Lower lobe of right lung (tissue), 2 donors: ENCODE measurements around the gene KIAA0040. TPM values are rescaled to one million over a fixed set of nuclear protein-coding genes. Genes with fewer than 3 reads are reported as not detected.

Experiments used
- ATAC-seq, 2 donors: fragments of 200-7000 bp; cut with Tn5 transposase; one replicate each; pipeline ENCODE4 v1.9.1; 2020 to 2022; ENCODE audit warnings: mild to moderate bottlenecking in 2 of 2, moderate library complexity in 2 of 2
- DNase-seq: peaks from one replicate; pipeline ENCODE4 v3.0.0-alpha.2; 2020
- H3K27ac ChIP-seq: fragments of 200-600 bp; one replicate; pipeline ENCODE4 v1.8.0; 2022
- H3K27me3 ChIP-seq: fragments of 200-600 bp; one replicate; pipeline ENCODE4 v1.8.0; 2022; ENCODE audit warnings: low read depth
- H3K36me3 ChIP-seq: fragments of 200-600 bp; one replicate; pipeline ENCODE4 v1.8.0; 2022; ENCODE audit warnings: mild to moderate bottlenecking
- H3K4me1 ChIP-seq: fragments of 200-600 bp; one replicate; pipeline ENCODE4 v1.8.0; 2022
- H3K4me3 ChIP-seq: fragments of 200-600 bp; one replicate; pipeline ENCODE4 v1.8.0; 2022; ENCODE audit warnings: mild to moderate bottlenecking
- H3K9me3 ChIP-seq: fragments of 200-600 bp; one replicate; pipeline ENCODE4 v1.8.0; 2022
- CTCF ChIP-seq: fragments of 200-600 bp; IDR thresholded peaks from one replicate; pipeline ENCODE4 v1.8.0; 2022; ENCODE audit warnings: antibody characterized with exemption, mild to moderate bottlenecking
- intact Hi-C: fragments of 100-400 bp; cut with DNase I; formaldehyde crosslinking; loops from one replicate; pipeline ENCODE4 v1.11.0; 2022
- total RNA-seq: library from RNA; stranded (reverse); fragmentation: NEBNext Ultra II Directional; extraction: Animal tissue kit (Norgen Biotek cat#: 25700); gene quantifications from one replicate; pipeline ENCODE4 v1.2.1, GENCODE V29; 2021
- donor health status: DM: no; HTN: yes; CAD: no; lungs with severe emphysema.

Gene KIAA0040
- total RNA-seq, 1 donor from 2014 or later, result 46.9 TPM

- Histone ChIP-seq H3K27me3 (no peaks in the 10 kb centered on the region), H3K4me3 (no peak overlapping the region), H3K27ac (peak overlapping the region; percentile 85), H3K9me3 (no peaks in the 10 kb centered on the region), H3K36me3 (no peaks in the 10 kb centered on the region), H3K4me1 (peaks cover 43% of the 10 kb centered on the region)
- DNase-seq (no peak), ATAC-seq (no peak)
- no peak for TF ChIP-seq CTCF
- intact Hi-C loops, result loop anchor here (10.0 kb wide), 1 partner anchor 93 kb away; no protein-coding TSS in a partner anchor
Observed at GRCh38 chr1:175127565-175127964, 65.0 kb downstream of the KIAA0040 start.

- H3K27me3 ChIP-seq, result no peaks in the 10 kb centered on the region
- no peak for TF ChIP-seq CTCF
- peaks cover 43% of the 10 kb centered on the region for H3K4me1 ChIP-seq
- H3K36me3 ChIP-seq, result no peaks in the 10 kb centered on the region
- H3K4me3 ChIP-seq, result no peak overlapping the region
- H3K27ac ChIP-seq, result peak overlapping the region; percentile 49
- no peaks in the 10 kb centered on the region for H3K9me3 ChIP-seq
- DNase-seq (no peak), ATAC-seq (no peak)
- intact Hi-C loops, result loop anchor here (10.0 kb wide), 1 partner anchor 92 kb away; no protein-coding TSS in a partner anchor
Observed at GRCh38 chr1:175126347-175126746, 66.2 kb downstream of the KIAA0040 start.

- Histone ChIP-seq H3K27me3 (no peaks in the 10 kb centered on the region), H3K4me1 (peaks cover 31% of the 10 kb centered on the region), H3K9me3 (no peaks in the 10 kb centered on the region), H3K27ac (no peak overlapping the region), H3K4me3 (no peak overlapping the region), H3K36me3 (no peaks in the 10 kb centered on the region)
- intact Hi-C loops, result loop anchor here (10.0 kb wide), 1 partner anchor 90 kb away; no protein-coding TSS in a partner anchor
- DNase-seq, result no peak
- no peak for TF ChIP-seq CTCF
- ATAC-seq, result no peak
Observed at GRCh38 chr1:175124861-175125260, 67.7 kb downstream of the KIAA0040 start.

GRCh38 chr1:175120511-175120910, 72.1 kb downstream of the KIAA0040 start:
- no peak for TF ChIP-seq CTCF
- Histone ChIP-seq H3K27ac (no peak overlapping the region), H3K27me3 (no peaks in the 10 kb centered on the region), H3K9me3 (no peaks in the 10 kb centered on the region), H3K4me3 (no peak overlapping the region), H3K4me1 (peaks cover 11% of the 10 kb centered on the region), H3K36me3 (no peaks in the 10 kb centered on the region)
- no peak for DNase-seq
- ATAC-seq, result no peak
- intact Hi-C loops, result loop anchor here (10.0 kb wide), 1 partner anchor 86 kb away; no protein-coding TSS in a partner anchor

- Histone ChIP-seq H3K4me1 (no peaks in the 10 kb centered on the region), H3K4me3 (no peak overlapping the region), H3K27me3 (no peaks in the 10 kb centered on the region), H3K9me3 (peaks cover 1% of the 10 kb centered on the region), H3K36me3 (no peaks in the 10 kb centered on the region), H3K27ac (no peak overlapping the region)
- no peak for ATAC-seq
- no peak for TF ChIP-seq CTCF
- intact Hi-C loops, result no loop called here
- DNase-seq, result no peak
Observed at GRCh38 chr1:175118375-175119367, 73.9 kb downstream of the KIAA0040 start.
